Endothelial cell (in vitro differentiated cells): ENCODE measurements around the gene TMEM167B. TPM values are rescaled to one million over a fixed set of nuclear protein-coding genes. Genes with fewer than 3 reads are reported as not detected.
"Not testable (repeated sequence)": the region's sequence is repeated elsewhere in the genome, so short reads cannot be mapped to it uniquely, and the experiment has no call there.

Experiments
- DNase-seq: peaks from one replicate; pipeline ENCODE4 v3.0.0; 2021; ENCODE audit warnings: low spot score
- H3K27ac Mint-ChIP-seq: one replicate; pipeline ENCODE4 v1.8.0; 2021; ENCODE audit warnings: mixed read lengths, inconsistent platforms; ENCODE audit not compliant: unreplicated experiment
- H3K27me3 Mint-ChIP-seq: one replicate; pipeline ENCODE4 v1.8.0; 2021; ENCODE audit warnings: mild to moderate bottlenecking, moderate library complexity, mixed read lengths, inconsistent platforms; ENCODE audit not compliant: unreplicated experiment
- H3K36me3 Mint-ChIP-seq: one replicate; pipeline ENCODE4 v1.8.0; 2021; ENCODE audit warnings: mild to moderate bottlenecking, low read depth, mixed read lengths, inconsistent platforms; ENCODE audit not compliant: unreplicated experiment
- H3K4me1 Mint-ChIP-seq: one replicate; pipeline ENCODE4 v1.8.0; 2021; ENCODE audit warnings: mild to moderate bottlenecking, mixed read lengths, inconsistent platforms; ENCODE audit not compliant: unreplicated experiment
- H3K4me3 Mint-ChIP-seq: one replicate; pipeline ENCODE4 v1.8.0; 2021; ENCODE audit warnings: mild to moderate bottlenecking, mixed read lengths, inconsistent platforms; ENCODE audit not compliant: unreplicated experiment
- H3K9me3 Mint-ChIP-seq: one replicate; pipeline ENCODE4 v1.8.0; 2021; ENCODE audit warnings: mixed read lengths, inconsistent platforms; ENCODE audit not compliant: unreplicated experiment
- total RNA-seq: library from RNA; stranded (reverse); fragmentation: NEBNext Ultra II Directional; extraction: Animal tissue kit (Norgen Biotek cat#: 25700); gene quantifications from one replicate; pipeline ENCODE4 v1.2.1, GENCODE V29; 2021; ENCODE audit not compliant: unreplicated experiment
- TF ChIP-seq, protein P1 (sequence below): fragments of 200-600 bp; sonication (generic); IDR thresholded peaks from one replicate; pipeline ENCODE4 v1.5.0; 2021; ENCODE audit warnings: antibody characterized with exemption; ENCODE audit not compliant: unreplicated experiment

Gene TMEM167B
- total RNA-seq, 1 donor from 2014 or later: 22.3 TPM

DNA sequence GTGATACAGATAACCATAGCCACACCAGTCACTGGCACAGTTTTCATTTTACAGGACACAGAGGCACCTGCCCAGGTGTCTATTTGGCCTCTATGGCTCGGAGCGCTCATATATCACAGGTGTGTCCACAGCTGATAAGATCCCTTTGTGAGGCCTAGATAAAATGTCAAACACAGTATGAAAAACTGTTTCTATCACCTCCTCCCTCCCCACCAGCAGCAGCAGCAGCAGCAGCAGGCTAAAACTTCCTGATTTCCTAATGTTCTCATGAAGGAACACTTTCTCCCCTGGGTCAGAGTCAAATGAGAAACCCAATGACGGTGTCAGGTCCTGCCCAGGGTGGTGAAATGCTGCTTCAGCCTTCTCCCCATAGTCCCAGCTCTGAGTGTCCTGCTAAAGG is 47.8 kb downstream of the TMEM167B start:
- Mint-ChIP-seq H3K36me3 (no peaks in the 10 kb centered on the region), H3K27me3 (no peaks in the 10 kb centered on the region), H3K27ac (no peak overlapping the region), H3K4me1 (peaks cover 2% of the 10 kb centered on the region), H3K9me3 (no peaks in the 10 kb centered on the region), H3K4me3 (no peak overlapping the region)
- no peak for DNase-seq
- TF ChIP-seq, protein P1, sequence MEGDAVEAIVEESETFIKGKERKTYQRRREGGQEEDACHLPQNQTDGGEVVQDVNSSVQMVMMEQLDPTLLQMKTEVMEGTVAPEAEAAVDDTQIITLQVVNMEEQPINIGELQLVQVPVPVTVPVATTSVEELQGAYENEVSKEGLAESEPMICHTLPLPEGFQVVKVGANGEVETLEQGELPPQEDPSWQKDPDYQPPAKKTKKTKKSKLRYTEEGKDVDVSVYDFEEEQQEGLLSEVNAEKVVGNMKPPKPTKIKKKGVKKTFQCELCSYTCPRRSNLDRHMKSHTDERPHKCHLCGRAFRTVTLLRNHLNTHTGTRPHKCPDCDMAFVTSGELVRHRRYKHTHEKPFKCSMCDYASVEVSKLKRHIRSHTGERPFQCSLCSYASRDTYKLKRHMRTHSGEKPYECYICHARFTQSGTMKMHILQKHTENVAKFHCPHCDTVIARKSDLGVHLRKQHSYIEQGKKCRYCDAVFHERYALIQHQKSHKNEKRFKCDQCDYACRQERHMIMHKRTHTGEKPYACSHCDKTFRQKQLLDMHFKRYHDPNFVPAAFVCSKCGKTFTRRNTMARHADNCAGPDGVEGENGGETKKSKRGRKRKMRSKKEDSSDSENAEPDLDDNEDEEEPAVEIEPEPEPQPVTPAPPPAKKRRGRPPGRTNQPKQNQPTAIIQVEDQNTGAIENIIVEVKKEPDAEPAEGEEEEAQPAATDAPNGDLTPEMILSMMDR: no peak

DNA sequence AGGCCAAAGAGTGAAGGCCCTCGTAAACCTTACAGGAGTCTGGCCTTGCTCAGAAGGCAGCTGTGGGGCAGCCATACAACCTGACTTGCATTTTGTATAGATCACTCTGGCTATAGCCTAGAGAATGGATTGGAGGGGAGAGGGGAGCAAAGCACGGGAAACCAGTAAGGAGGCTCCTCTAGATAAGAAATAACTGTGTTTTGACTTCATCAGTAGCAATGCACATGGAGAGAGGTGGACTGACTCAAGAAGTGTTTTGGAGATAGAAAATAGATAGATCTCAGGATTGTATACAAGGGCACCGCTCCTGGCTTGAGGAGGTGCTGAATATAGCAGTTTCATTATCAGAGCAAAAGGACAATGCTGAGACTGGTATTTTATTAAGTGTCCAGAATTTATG is 49.8 kb downstream of the TMEM167B start:
- no peaks in the 10 kb centered on the region for H3K36me3 Mint-ChIP-seq
- DNase-seq: no peak
- H3K4me3 Mint-ChIP-seq: no peak overlapping the region
- H3K4me1 Mint-ChIP-seq: no peaks in the 10 kb centered on the region
- H3K27me3 Mint-ChIP-seq: no peaks in the 10 kb centered on the region
- H3K9me3 Mint-ChIP-seq: no peaks in the 10 kb centered on the region
- TF ChIP-seq, protein P1: no peak
- peak overlapping the region; percentile 61 for H3K27ac Mint-ChIP-seq

DNA sequence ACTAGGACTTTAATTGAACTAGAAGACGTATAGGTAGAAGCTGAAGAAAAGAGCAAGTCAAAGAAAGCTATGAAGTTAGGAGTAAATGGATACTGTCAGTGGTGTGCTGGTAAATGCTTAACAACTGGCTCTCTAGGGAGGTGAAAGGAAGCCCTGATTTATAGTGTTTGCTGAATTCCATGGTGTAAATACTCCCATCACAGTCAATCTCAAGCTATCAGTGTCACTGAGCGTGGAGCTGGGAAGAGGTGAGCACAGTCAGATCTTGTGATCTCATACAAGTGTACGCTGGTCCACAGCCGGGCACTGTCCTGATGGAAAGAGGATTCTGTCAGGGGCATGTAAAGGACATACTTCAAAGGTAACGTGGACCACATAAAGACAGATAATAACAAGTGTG is 51.7 kb downstream of the TMEM167B start:
- no peak for DNase-seq
- TF ChIP-seq, protein P1: no peak
- Mint-ChIP-seq H3K4me3 (no peak overlapping the region), H3K27ac (no peak overlapping the region), H3K9me3 (no peaks in the 10 kb centered on the region), H3K36me3 (no peaks in the 10 kb centered on the region), H3K4me1 (no peaks in the 10 kb centered on the region), H3K27me3 (no peaks in the 10 kb centered on the region)

DNA sequence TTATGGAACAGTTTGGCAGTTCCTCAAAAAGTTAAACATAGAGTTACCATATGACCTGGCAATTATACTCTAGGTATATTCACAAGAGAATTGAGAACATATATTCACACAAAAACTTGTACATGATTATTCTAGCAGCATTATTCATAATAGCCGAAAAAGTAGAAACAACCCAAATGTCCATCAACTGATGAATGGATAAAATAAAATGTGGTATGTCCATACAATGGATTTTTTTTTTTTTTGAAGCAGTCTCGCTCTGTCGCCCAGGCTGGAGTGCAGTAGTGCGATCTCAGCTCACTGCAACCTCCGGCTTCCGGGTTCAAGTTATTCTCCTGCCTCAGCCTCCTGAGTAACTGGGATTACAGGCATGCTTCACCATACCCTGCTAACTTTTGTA is 52.2 kb downstream of the TMEM167B start:
- not testable (repeated sequence) for DNase-seq, H3K36me3 Mint-ChIP-seq, H3K27me3 Mint-ChIP-seq, H3K27ac Mint-ChIP-seq, H3K4me1 Mint-ChIP-seq, H3K9me3 Mint-ChIP-seq, H3K4me3 Mint-ChIP-seq

Other genes starting within 250 kb of the TMEM167B start
- gene AKNAD1, start 233.7 kb upstream of the TMEM167B start, total RNA-seq: not detected
- 12.9 TPM for gene GPSM2, start 213.8 kb upstream of the TMEM167B start, total RNA-seq
- gene CLCC1, start 127.3 kb upstream of the TMEM167B start, total RNA-seq: 28.2 TPM
- 19.4 TPM for gene WDR47, start 48.7 kb upstream of the TMEM167B start, total RNA-seq
- gene TAF13, start 14.8 kb upstream of the TMEM167B start, total RNA-seq: 33.7 TPM
- 0.26 TPM for gene ELAPOR1, start 23.4 kb downstream of the TMEM167B start, total RNA-seq
- 125 TPM for gene SARS1, start 123.2 kb downstream of the TMEM167B start, total RNA-seq
- 1.6 TPM for gene CELSR2, start 158.8 kb downstream of the TMEM167B start, total RNA-seq
- 9.7 TPM for gene PSRC1, start 192.4 kb downstream of the TMEM167B start, total RNA-seq
- gene MYBPHL, start 216.2 kb downstream of the TMEM167B start, total RNA-seq: not detected